ENCODE measurements around the gene FBP1.

DNA sequence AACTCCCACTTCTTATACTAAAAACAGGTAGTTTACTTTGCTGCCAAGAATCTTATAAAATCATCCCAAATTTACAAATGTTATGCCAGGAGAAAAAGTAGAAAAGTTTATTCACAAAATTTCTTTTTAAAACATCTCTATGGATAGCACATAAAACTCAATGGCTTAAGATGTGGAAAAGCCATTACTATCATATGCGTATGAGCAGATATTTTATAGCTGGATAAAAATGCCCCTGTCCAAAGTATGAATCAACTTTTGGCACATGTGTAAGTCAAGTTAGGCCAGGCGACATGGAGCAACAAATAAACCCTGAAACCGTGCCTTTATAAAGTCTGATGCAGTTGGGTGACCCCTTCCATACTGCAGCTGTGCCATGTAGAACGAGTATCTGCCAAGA lies 38.6 kb upstream of the FBP1 start:
- TF ChIP-seq, protein P1, sequence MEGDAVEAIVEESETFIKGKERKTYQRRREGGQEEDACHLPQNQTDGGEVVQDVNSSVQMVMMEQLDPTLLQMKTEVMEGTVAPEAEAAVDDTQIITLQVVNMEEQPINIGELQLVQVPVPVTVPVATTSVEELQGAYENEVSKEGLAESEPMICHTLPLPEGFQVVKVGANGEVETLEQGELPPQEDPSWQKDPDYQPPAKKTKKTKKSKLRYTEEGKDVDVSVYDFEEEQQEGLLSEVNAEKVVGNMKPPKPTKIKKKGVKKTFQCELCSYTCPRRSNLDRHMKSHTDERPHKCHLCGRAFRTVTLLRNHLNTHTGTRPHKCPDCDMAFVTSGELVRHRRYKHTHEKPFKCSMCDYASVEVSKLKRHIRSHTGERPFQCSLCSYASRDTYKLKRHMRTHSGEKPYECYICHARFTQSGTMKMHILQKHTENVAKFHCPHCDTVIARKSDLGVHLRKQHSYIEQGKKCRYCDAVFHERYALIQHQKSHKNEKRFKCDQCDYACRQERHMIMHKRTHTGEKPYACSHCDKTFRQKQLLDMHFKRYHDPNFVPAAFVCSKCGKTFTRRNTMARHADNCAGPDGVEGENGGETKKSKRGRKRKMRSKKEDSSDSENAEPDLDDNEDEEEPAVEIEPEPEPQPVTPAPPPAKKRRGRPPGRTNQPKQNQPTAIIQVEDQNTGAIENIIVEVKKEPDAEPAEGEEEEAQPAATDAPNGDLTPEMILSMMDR (IDR thresholded peaks at IDR 0.05): no peak
- no peak for TF ChIP-seq POLR2A (IDR thresholded peaks at IDR 0.05)

Measured in Peyer's patch (tissue), 4 donors.